CD4-positive, alpha-beta T cell treated with Interleukin-15 for 1 hour (primary cell): ENCODE measurements around the gene C1orf198.

Experiments
- DNase-seq: peaks from one replicate; pipeline ENCODE4 v3.0.0-alpha.2; 2020

Gene C1orf198

DNA sequence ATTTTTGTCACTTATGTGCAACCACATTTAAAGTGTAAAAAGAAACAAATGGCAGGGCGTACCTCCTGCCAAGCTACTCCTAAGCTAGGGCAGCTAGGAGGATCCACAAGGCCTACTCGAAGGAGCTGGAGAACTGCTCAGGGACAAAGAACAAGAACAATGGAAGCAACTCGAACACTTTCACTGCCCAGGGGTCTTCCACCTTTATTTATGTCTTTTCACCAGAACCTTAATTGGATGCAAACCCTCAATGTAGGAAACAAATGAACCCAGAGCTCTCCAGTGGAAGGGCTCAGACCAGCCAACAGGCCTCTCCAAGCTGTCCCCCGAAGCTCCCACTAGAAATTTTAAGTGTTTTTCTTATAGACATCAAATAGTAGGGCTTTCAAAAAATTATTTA, 39.9 kb downstream of the C1orf198 start:
- DNase-seq, result no peak

DNA sequence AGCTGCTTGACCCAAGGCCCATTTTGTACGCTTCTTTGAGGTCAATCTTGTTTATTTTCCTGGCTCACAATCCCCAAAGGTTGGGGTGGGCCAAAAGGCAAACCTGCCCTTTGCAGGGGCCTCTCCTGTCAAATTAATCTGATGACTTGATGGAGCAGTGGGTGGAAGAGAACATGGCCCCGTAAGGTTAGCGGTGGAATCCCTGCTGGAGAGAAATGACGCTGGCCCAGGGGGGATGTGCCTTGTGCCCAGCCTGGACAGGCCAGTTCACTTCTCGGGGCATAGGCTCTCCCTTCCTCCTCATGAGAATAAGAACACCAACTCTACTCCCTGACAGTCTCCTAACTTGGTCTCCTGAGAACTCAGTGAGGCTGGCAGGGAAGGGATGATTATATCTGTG, 40.5 kb downstream of the C1orf198 start:
- no peak for DNase-seq

DNA sequence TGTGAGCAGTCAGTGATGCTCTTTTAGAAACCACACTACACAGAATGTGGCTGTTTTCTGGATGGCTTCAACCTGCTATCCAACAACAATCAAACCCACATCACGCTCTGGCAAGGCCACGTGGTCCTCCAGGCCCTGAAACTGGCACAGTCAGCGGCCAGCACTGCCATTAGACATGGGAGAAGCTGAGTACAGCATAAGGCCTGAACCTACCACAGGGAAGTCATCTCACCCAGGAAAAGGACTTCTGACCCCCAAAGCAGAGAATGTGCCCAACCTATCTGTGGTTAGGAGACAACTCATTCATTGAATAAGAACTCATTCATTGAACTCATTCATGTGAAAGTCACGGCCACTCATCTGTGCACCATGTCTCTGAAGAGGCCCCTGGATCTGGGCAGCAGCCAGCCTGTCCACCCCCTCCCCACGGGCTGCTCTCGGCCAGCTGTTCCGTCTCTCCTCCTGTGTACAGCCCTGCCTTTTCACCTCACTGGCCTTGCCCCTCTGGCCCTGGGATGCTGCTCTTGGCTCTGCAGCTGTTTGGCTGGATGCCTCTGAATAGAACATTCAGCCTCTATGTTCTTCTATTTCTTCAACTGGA, 41.1 kb downstream of the C1orf198 start:
- DNase-seq, result no peak

DNA sequence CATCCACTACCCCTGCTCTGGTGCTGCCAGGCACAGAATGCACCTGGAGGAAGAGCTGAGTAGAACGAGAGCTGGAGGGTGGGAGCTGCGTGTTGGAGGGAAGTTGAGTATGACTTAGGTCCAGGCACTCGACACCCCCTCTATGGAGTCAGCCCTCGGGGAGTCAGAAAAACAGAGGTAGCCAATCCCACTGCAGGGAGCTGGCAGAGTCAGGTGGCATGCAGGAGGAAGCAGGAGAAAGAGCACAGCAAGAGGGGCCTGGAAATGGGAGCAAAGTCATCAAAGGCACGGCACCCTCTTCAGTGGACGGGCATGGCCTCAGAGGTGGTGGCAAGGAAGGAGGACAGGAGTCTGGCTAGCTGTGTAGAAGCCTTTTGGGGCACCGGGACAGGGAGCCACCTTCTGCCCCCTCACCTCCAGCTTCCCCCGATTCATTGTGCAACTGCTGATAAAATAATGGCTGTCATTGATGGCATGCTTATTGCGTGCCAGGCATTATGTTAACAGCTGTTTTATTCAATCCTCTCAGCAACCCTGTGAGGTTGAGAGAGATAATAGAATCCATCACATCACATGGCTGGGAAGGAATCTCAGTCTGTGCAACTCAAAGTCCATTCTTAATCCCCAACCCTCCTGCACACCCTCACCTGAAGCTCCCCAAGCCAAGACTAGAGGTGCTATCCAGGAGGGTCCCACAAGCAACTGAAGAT, 42.0 kb downstream of the C1orf198 start:
- no peak for DNase-seq

DNA sequence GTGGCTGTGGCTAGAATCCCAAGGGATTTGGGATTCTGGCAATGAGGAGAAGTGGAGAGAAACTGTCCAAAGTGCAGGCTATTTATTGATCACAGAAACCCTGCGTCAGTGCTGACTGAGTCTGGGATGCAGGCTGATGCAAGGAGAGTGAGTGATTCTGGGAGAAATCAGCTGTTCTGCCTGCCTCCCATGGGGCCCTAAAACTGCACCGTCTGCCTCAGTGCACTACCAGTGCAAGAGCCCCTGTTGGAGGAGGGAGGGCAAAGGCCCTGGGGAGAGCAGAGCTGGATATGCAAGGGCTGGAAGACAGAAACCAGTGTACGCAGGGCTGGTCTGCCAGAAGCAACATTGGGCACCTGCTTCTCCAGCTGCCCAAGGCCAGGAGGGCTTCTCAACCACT, 42.6 kb downstream of the C1orf198 start:
- DNase-seq, result no peak

DNA sequence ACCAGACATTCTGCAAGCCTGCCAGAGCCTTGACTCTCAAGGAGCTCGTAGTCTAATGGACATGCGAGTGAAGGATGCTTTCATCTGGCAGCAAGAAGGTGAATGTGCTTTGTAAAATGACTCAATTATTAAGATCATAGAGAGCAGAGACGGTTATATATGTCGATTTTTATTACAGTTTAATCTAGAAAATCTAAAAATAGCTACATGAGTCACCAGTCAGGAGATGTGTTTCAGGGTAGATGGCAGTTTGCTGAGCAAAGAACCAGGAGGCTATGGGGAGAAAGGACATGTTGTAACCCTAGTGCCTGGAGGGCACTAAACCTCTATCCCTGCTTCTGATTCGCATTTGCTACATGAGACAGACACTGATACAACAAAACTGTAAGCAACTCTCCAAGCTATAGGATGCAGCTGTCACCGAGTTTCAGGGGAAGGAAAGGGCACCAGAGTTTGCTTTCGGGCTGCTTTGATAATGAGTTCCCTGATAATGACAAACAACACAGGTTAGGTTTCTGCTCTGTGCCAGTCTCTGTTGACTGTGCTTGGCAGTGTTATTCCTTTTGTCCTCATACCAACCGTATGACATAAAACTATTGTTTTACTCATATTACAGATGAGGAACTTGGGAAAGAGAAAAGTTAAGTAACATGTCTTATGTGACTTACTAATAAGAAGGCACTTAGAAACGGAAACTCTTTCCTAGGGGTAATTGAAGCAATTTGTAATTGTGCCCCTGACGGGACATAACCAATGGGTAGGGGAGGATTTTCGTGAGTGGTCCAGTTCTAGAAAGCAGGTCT, 43.2 kb downstream of the C1orf198 start:
- no peak for DNase-seq

DNA sequence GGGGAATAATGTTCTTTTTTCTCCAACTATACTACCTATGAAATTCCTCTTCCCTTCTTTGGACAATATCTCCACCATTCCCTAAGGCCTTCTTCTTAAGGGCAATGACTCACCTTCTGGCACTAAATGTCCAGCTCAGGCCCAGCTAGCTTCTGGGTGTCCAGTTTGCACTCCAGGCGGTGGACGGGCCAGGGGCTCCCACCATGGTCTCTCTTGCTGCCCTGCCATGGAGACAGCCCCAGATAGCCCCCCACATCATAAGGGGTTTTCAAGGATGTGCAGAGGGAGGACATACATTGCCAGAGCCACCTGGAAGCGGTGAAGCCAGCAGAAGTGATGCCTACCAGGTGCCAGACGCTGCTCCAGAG, 43.8 kb downstream of the C1orf198 start:
- no peak for DNase-seq

DNA sequence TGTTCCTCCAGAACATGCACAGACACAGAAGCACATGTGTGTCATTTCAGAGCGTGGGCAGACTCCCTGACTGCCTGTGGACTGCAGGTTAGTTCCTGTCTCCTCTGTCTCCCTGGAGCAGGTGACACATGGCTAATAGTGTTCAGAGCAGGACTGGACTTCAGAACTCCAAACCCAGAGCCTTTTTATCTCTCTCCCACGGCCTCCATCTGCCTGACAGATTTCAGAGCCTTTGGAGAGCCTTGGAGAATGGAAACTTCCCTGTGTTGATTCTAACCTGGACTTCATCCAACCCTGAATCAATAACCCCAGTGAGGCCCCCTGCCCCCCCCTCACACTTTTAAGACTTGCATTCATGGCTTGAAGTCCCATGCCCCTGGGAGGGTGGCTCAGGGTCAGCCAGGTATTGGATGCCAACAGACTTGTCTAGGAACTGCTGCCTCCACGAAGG, 44.4 kb downstream of the C1orf198 start:
- DNase-seq, result no peak

DNA sequence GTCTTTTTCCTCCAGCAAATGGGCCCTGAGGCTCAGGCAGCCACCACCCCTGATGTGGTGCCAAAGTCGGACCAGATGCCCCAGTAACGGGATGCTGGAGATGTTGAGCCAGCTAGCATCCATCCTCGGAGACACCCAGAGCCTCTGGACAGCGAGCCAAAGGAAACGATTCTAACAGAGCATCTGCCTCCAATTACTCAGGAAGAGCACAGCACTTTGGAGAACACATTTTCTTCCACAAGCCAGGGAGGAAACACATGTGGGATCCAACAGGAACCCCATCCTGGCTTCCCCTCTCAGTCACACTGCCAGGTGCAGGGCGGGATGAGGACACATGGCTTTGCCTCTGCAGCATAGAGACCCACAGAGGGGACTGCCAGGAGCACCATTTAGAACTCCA, 44.9 kb downstream of the C1orf198 start:
- DNase-seq, result no peak

DNA sequence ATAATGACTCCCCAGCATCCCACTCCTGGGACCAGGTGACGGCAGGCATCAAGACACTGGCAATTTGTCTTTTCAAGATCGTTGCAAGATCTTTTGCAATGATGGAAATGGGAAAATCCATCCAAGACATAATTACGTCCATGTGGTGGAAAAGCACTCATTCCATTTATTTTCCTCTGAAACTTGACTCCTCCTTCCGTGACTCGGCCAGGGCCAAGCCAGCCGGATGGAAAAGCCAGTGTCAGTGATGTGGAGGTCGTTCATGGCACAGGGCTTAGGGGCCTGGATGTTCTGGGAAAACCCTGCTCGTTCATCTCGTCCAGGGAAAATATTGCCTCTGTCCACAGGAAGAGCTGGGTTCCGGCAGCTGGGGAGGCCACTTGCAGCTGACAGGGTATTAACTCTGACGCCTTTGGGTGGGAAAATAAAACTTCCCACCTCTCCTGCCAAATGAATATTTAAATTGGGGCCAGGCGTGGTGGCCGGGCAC, 46.2 kb downstream of the C1orf198 start:
- DNase-seq, result no peak

DNA sequence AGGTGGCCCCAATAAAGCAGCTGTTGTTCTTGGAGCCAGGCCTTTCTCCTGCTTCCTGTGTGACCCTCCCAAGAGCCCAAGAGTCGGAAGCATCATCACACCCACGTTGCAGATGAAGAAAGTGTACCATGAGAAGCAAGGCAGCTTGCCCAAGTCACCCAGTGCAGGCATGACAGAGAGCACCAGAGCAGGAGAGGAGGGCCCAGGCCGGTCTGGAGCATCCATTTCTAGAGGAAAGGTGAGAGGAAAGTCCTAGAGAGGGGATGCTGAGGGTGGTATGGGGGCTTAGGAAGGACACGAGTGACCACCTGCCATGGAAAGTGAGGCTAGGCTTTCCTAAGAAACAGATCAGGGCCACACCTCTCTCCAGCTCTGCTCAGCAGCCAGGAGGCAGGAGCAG, 47.0 kb downstream of the C1orf198 start:
- DNase-seq, result no peak

DNA sequence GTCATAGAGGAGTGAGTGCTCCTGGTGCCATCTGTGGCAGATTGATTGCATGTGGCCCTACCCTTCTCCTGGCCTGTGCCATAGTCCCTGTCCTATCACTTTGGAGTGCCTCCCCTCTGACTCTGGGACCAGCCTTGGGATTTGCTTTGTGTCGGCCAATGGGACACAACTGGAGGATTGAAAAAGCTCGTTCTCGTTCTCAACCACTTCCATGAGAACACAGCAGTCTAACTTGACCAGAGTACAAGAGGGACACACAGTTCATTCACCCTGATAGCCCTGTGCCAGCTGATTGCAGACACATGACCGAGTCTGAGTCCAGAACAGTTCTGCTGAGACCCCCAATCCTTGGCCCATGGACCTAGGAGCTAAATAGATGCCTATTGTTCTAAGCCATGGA, 47.8 kb downstream of the C1orf198 start:
- DNase-seq, result no peak

DNA sequence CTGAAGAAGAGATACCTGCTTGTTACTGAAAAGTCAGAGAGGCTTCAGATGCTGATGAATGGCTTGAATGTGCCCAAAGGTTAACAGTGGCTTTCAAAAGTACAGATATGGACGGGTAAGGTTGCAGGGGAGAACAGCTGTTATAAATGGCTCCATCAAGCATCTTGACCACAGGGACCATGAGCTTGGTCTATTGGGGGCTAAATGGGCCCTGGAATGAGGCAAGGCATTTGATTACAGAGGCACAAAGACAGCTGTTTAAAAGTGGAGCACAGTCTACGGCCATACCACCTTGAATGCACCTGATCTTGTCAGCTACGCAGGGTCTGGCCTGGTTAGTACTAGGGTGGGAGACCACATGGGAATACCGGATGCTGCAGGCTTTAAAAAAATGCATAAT, 48.3 kb downstream of the C1orf198 start:
- DNase-seq, result no peak

DNA sequence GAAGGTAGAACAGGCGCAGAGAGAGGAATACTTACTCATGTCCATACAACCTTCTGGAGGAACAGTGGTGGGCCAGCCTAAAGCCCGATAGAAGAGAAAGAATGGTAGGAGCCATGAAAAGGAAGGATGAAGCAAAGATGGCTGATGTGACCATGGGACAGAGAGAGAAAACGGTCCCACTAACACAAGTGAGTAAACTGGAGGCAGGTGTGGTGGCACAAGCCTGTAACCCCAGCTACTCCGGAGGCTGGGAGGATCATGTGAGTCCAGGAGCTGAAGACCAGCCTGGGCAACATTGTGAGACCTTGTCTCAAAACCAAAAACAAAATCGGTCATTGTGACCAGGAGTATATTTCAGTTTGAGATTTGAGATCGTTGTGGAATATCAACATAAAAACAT, 49.4 kb downstream of the C1orf198 start:
- no peak for DNase-seq

DNA sequence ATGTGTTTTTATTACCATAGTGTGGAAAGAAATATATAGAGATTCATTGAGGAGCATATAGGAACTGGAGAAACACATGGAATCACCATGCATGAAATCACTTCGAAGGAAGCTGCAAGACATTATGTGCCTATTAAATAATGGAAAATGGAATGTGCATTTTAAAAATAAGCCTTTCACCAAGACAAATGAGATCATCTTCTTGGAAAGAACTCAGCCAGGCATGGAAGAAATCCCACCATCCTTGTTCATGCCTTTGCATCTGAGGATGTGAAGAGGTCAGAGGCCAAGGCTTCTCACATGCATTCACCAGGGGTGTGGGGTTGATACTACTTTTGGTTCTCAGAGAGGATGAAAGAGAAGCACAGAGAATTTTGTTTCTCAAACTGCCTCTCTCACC, 50.0 kb downstream of the C1orf198 start:
- no peak for DNase-seq

DNA sequence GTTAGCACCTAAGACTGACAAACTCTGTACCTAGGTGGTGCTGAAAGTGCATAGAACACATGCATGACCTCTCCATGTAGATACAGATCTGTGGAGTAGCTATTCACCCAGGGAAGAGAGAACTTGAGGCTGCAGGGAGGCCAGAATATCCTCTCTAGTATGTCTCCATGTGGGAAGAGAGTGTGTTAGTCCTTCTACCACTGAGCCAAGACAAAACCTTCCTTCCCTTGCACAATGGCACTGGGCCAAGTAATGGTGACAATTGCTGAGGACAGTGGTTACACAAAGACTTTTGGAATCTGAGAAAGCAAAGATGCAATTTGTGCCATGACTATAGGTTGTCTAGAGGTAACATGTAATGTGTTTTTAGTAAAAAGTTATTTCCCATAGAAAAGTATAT, 52.3 kb downstream of the C1orf198 start:
- DNase-seq, result no peak

DNA sequence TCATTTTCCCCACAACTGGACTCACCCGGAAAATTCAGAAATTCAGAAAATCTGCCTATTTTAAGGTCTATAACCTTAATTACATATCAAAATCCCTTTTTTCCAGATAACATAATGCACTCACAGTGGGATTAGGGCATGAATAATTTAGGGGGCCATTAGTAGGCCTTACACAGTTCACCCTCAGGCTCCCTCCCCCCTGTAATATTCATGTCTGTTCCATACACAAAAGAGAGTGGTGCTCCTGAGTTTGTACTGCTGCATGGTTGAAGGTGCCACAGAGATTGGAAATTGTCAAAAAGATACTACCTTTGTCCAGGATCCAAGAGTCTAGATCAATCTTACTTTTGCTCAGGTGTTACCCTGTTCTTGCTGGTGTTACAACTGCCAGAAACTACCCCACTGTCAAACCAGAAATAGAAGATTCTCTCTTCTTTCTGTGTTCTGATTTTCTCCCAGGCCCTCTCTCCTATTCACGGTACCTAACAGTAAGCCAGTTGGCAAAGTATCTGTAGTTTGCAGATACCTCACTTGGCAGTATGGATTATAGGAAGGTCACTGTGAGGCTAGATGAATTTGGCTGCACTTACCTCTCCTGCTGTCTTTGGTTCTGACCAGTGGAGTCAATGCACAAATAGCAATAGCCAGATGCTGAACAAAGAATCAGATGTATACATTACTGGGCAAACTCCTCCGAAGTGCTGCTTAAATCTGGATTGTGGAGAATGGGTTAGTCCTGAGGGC, 53.2 kb downstream of the C1orf198 start:
- no peak for DNase-seq

DNA sequence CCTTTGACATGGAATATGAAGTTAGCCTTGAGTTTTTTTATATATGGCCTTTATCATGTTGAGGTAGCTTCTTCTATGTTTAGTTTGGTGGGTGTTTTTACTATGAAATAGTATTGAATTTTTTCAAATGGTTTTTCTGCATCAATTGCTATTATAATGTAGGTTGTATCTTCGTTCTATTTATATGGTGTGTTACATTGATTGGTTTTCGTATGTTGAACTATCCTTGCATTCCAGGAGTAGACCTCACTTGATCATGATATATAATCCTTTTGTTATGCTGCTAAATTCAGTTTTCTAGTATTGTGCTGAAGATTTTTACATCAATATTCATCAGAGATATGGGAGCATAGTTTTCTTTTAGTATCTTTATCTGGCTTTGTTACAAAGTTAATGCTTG, 55.8 kb downstream of the C1orf198 start:
- DNase-seq, result no peak

DNA sequence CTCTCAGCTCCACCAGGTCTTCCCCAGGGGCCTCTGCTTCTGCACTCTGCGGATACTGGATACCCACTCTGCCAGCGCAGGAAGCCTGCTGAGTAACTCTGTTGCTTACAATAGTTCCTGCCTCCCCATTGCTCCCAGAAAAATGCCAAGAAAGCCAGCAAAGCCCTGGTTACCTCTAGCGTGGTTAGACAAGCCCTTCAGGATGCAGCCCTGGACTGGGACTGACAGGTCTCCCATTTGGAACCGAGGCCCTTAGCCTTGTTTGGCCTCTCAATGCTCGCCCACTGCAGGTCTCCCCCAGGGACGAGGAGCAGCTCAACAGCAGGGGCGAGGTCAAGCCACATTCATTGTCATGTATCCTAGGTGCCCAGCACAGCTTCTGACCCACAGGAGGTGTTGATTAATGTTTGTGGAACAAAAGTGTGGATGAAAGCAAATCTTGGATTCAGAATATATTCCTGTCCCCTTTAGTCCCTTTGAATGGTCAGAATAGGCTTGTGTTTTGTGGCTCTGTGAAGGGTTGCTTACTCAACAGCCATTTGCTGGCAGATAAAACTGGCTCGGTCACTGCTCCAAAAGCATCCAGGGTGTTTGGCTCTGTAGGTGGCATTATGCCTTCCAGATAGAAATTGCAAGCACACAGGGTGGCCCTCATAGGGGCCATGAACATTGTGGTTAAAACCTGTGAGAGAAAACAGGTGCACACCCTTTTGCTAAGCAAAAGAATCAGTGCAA, 58.9 kb downstream of the C1orf198 start:
- no peak for DNase-seq

DNA sequence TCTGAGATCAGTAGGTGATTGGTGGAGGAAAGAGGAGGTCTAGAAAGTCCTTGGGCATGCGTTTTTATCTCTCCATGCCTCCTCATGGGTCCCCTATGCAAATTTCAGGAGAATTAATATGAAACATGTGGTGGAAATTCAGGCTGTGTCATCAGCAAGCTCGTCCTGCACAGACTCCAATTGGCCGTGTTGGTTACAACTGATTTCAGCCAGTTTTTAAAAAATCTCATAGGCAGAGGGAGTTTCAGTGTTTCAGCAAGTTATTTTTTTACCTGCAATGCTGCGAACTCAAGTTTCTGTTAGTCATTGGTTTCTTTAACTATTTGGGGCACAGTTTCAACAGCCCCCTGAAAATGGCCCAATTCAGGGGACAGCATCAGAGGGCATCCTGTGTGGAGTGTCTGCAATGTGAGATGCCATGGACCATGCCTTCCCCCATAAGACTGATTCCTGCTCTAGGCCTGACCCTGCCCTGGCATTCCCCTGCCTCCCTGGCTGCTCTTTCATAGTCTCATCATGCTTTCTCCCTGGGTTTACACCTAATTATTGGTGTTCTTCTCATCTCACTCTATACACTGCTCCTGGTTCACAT, 59.9 kb downstream of the C1orf198 start:
- DNase-seq, result no peak

DNA sequence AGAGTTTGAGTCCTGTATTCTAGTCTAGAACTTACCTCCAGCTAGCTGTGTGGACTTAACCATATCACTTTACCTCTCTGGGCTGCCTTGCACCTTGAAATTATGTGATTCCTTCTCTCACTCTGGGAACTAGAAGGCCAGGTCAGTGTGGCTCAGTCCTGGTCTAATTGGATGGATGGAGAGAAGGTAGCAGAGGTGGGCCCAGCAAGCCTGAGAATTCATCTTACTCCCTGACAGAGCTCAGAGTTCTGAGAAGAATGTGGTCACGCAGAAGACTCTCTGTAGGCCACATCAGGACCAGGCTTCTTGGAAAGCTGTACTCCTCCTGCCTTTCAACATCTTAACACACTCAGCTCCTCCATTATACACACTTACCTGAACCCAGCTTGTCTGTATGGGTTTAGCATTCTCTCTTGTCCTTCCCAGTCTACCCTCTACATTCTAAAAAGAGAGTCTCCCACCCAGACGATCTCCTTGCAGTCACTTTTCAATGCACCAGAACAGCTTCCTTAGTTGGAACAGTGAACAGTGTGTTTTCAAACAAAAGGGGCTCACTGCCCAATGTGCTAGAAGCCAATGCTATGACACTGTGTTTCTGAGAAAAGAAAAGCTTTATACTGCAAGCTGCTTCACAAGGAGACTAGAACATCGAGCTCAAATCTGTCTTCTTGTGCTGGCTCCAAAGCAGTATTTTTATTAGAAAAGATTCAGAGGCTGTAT, 60.6 kb downstream of the C1orf198 start:
- DNase-seq, result no peak

DNA sequence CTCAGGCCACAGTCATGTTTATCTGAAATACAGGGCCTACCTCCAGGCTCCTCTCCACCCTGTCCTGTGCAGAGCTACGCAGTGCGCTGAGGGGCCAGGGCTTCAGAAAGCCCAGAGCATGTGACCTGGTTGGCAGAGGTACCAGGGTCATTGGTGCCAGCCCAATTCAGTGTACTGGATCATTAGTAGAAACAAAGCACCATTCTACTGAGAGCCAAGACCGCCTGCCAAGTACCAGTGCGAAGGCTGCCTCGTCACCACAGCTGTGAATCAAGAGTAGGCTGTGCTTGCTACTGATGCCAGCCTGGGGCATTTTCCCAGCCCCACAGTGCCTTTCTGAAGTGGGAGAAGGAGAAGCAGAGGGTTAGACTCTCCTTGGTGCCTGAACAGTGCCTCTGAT, 61.3 kb downstream of the C1orf198 start:
- DNase-seq, result no peak
